ENCODE measurements around the gene HECTD4.
"Not testable (repeated sequence)": the region's sequence is repeated elsewhere in the genome, so short reads cannot be mapped to it uniquely, and the experiment has no call there.

Gene HECTD4

GRCh38 chr12:112381883-112382796 is at the start of gene HECTD4:
Gene HECTD4, minus strand, starts transcription at chr12:112382431. Its CDS starts 303 bp downstream, at chr12:112382128.
- peak; percentile 73 for DNase-seq (ENCODE audit: low read depth)

- DNase-seq (ENCODE audit: low read depth): no peak
These were observed 49.7 kb upstream of the HECTD4 start for GRCh38 chr12:112431965-112432364.

GRCh38 chr12:112430929-112431328 is 48.7 kb upstream of the HECTD4 start:
- no peak for DNase-seq (ENCODE audit: low read depth)

- no peak for DNase-seq (ENCODE audit: low read depth)
These were observed 45.5 kb upstream of the HECTD4 start for GRCh38 chr12:112427760-112428159.

GRCh38 chr12:112425582-112426382 is 43.6 kb upstream of the HECTD4 start:
- DNase-seq (ENCODE audit: low read depth): no peak

- no peak for DNase-seq (ENCODE audit: low read depth)
These were observed 41.9 kb upstream of the HECTD4 start for GRCh38 chr12:112424126-112424525.

- peak; percentile 76 for DNase-seq (ENCODE audit: low read depth)
These were observed 40.3 kb upstream of the HECTD4 start for GRCh38 chr12:112422531-112422930.

GRCh38 chr12:112421363-112421762 is 39.1 kb upstream of the HECTD4 start:
- DNase-seq (ENCODE audit: low read depth): no peak

GRCh38 chr12:112420740-112421139 is 38.5 kb upstream of the HECTD4 start:
- DNase-seq (ENCODE audit: low read depth): no peak

GRCh38 chr12:112419297-112420133 is 37.3 kb upstream of the HECTD4 start:
- DNase-seq (ENCODE audit: low read depth): peak; percentile 84

- peak; percentile 62 for DNase-seq (ENCODE audit: low read depth)
These were observed 36.5 kb upstream of the HECTD4 start, which contains the start of gene PTPN11 for GRCh38 chr12:112418608-112419296. Gene PTPN11, plus strand, starts transcription at chr12:112418947. Its CDS starts 165 bp downstream, at chr12:112419112.

GRCh38 chr12:112418273-112418607 is 36.0 kb upstream of the HECTD4 start:
- no peak for DNase-seq (ENCODE audit: low read depth)

- DNase-seq (ENCODE audit: low read depth): not testable (repeated sequence)
These were observed 33.2 kb upstream of the HECTD4 start for GRCh38 chr12:112415457-112415856.

- no peak for DNase-seq (ENCODE audit: low read depth)
These were observed 31.8 kb upstream of the HECTD4 start for GRCh38 chr12:112413855-112414625.

GRCh38 chr12:112409906-112410244 is 27.6 kb upstream of the HECTD4 start:
- no peak for DNase-seq (ENCODE audit: low read depth)

- peak; percentile 95 for DNase-seq (ENCODE audit: low read depth)
These were observed 27.1 kb upstream of the HECTD4 start, which contains the start of gene RPL6 for GRCh38 chr12:112409064-112409905. Gene RPL6, minus strand, starts transcription at chr12:112409605. Its CDS starts 949 bp downstream, at chr12:112408656.

GRCh38 chr12:112408621-112409020 is 26.4 kb upstream of the HECTD4 start:
- no peak for DNase-seq (ENCODE audit: low read depth)

- not testable (repeated sequence) for DNase-seq (ENCODE audit: low read depth)
These were observed 25.5 kb upstream of the HECTD4 start for GRCh38 chr12:112407683-112408082.
